GM21717 (cell line): ENCODE measurements around the gene PDE2A.

Experiments used
- ATAC-seq: cut with Tn5 transposase; IDR thresholded peaks from one replicate; pipeline ENCODE4 v1.9.1; 2021; ENCODE audit warnings: mild to moderate bottlenecking, moderate library complexity; ENCODE audit not compliant: unreplicated experiment

PDE2A gene

DNA sequence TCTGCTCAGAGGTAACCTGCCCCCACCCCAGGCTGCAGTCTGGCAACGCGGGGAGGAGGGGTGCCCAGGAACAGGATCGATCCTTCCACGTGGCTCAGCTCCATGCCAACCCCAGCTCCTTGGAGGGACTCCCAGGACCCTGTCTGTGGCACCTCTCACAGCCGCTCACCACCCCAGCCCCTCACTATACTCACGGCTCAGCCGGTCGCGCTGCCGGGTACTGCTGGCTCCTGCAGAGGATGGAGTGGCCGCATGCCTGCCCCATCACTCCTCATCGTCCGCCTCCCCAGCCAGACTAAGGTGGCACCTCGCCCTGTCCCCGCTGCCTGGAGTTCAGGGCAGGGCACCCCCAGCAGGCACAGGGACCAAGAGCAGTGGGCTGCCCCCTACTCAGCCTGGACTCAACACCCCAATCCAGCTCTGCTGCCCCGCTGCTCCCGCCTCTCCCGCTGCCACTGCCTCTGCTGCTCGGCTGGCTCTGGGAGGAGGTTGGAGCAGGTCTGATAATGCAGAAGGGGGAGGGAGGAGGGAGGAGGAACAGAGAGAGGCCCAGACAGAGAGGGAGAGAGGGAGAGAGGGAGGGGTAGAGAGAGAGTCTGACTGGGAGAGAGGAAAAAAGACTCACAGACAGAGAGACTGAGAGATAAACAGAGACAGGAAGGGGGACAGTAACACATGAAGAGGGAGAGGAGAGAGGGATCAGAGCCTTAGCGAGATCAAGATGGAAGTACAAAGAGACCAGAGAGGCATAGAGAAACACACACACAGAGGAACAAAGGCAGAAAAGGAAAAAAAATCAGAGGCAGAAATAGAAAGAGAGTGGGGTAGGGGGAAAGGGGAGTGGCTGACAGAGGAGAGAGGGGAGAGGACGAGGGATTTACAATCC lies at the start of gene PDE2A:
Gene PDE2A (minus strand): TSS at position 480 of the 886 bp plus-strand sequence. CDS start 215 bp downstream, at position 265.
- ATAC-seq = no peak

DNA sequence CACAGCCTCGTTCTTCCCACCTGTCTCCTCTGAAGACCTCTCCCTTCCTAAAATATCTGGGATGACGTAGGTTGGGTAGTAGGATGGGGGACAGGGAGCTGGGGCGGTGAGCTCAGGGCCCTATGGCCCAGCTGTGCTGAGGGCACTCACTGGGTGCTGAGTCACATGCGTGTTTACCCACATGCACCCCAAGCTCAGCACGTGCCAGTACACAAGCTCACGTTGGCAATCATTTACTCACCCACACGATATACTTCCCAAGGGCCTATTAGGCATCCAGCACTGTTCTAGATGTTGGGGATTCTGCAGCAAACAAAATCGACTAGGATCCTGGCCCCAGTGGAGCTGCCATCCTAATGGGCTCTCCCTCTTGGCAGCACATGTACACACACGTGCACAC lies 49.3 kb upstream of the PDE2A start:
- ATAC-seq = no peak

DNA sequence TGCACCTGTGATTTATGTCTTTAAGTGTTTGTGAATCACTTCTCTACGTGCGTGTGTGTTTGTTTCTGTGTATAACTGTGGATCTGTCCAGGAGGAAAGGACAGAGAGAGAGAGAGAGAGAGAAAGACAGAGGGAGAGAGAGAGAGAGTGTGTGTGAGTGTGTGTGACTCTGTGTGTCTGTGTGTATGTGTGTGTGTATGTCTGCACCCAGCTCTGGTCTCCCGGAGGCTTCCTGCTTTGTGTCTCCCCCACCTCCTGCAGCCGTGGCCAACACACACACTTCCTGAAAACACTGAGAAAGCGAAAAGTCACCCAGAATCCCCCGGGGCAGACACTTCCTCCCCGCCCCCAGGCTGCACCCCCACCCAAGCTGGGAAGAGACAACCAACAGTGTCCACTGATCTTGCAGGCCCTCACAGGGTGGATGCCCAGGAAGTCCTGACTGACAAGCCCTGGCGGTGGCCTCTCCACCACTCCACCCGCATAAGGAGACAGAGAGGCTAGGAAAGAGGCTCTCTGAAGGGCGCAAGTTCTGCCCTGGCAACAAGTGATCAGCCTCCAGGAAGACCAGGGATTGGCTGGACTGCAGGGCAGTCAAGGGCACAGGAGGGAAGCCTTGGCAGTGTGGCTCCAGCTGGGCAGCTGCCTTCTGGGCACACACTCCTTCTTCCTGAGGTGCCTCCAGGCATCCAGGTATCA lies 48.0 kb upstream of the PDE2A start:
- peak; percentile 71 for ATAC-seq

DNA sequence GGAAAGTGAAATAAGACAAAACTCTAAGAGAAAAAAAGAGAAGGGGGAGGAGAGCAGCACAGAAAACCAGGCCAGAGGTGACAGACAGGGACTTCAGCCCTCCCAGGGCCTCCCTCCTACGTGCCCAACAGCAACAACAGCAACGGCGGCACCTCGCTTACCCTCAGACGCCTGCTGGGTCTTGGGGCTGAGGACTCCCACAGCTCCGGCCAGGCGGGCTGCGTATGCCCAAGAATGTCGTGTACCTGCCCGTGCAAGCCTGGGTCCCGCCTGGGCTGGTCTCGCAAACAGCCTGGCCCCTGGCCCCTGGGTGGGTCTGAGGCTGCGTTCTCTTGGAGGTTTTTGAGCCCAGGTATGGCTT lies 47.4 kb upstream of the PDE2A start:
- no peak for ATAC-seq

DNA sequence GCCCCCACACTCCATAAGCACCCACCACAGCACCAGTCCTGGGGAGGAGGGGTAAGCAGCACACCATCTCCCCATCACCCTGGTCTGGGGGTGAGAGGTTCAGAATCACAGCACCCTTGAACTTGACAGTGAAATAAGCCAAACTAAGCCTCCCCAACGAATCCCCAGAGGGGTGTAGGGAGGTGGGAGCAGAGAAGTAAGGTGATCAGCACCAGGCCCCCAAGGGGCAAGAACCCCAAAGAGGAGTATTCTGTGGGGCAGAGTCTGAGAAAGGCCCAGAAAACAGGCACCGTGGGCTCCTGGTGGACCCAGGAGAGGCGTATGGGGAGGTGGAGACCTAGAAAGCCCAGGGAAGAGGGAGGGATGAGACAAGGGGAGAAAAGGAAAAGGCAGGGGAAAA lies 47.1 kb upstream of the PDE2A start:
- no peak for ATAC-seq

DNA sequence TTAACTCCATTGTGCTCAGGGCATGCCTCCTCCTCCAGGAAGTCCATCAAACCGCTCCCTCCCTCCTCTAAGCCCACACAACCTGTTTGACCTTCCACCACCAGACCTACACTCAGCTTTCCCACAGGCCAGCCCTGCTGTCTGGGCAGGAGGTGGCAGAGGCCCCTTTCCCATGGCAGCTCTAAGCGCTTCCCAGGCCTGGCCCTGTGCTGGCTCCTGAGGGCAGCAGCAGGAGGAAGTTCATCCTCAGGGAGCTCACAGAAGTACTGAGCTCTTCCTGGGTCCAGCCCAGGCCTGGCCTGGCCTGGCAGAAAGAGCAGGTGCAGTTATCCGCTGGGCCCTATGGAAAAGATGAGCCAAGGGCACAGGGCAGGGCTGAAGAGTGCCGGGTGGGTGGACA lies 46.6 kb upstream of the PDE2A start:
- no peak for ATAC-seq

DNA sequence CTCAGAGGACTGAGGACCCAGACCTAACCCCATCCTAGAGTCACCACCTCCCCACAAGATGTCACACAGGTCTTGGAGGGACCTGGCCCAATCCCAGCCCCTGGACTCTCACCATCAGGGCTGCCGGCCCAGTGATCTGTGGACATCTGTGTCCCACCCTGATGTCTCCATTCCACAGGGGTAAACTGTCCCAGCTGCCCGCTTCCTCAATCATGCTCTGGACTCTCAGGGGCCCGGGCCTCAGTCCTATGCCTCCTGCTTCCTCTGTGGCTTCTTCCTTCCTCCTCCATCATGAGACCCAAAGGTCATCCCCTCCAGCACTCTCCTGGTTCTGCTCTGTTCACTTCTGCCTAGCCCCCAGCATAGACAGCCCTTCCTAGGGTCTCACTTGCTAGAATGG lies 45.8 kb upstream of the PDE2A start:
- ATAC-seq = no peak

DNA sequence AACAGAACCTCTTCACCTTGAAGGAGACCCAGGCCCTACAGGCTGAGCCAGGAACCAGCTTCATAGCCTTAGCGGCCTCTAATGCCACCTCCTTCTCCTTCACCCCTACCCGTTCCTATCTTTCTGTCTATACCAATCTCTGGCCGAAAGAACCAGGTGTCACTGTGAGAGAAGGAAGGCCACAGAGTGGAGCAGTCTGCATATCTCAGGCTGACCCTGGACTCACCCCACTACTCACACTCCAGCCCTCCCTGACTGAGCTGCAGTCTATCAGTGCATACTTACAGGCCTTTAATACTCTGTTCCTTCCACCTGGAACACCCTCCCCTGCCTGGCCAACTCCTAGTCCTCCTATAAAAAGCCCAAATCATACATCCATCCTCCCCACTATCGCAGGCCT lies 45.3 kb upstream of the PDE2A start:
- ATAC-seq = no peak

DNA sequence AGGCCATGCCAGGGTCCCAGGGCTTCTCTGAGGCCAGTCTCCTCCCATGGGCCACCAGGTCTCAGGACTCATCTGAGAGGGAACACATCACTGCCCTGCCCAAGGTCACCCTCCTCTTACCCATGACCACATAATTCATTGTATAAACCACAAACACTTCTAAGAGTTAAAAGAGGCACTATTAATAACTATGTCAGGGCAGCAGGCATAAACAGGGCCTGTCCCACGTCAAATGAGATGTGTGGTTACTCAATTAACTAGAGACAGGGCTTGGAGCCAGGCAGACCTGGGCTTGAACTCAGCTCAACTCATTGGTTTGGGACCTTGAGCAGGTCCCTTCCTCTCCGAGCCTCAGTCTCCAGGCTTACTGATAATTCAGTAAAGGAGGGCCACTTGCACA lies 44.9 kb upstream of the PDE2A start:
- ATAC-seq = no peak

DNA sequence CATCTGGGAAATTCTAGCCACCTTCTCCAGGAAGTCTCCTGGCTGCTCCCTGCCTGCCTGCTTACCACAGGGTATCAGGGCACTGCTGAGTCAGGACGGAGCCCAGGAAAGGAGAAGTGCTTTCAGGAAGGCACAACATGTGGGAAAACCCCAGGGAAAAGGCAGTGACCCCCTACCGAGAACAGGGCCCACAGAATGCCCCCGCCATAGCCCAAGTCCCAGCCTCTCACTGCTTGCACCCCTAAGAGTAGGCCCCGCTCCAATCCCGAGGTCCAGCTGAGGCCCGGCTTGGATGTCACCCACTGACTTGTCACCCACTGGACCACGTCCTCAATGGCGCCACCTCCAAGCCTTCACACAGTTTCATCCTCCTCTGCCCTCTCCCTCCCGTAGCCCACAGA lies 43.9 kb upstream of the PDE2A start:
- ATAC-seq = no peak

DNA sequence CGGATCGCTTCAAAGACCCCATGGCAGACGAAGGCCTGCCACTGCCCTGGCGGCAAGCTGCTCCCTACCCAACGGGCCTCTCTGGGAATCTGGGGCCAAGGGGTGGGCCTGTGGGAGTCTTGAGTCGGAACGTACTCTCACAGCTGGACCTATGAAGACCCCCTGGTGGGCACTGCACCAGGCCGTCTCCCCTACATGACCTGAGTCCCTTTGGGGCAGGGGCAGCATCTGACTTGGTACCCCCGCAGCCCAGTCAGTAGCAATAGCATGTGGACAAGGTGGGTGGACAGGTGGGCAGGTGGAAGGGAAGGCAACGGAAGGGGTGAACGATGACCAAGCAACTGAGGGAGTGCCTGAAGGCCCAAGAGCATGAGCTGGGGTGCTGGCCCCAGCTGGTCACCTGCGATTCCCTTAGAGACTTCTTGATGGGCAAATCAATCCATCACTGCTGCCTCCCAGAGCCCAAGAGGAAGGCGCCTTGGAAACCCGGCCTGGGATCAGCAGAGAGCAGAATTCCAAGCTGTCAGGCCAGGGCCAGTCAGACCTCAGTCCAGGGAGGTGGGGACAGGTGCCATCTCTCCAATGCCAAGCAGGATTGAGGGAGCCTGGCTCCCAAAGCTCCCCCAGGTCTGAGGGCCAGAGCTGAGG lies 42.7 kb upstream of the PDE2A start:
- ATAC-seq = no peak

DNA sequence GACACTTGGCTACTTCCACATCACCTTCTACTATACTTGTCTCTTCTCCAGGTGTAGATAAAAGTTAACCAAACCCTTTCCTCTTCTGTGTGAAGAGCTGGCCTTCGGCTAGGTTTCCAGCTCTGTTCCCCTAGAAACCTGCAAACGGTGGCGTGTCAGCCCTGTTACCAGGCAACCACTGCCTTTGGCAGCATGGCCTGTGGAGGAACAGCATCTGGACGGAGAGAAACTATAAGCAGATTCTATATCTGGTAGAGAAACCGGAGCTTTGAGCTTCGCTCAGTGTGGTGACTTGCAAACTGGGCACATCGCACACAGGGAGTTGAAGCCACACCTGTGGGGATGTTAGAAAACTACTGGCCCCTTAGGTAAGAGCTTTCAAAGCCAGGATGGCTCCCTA lies 42.1 kb upstream of the PDE2A start:
- ATAC-seq = no peak

DNA sequence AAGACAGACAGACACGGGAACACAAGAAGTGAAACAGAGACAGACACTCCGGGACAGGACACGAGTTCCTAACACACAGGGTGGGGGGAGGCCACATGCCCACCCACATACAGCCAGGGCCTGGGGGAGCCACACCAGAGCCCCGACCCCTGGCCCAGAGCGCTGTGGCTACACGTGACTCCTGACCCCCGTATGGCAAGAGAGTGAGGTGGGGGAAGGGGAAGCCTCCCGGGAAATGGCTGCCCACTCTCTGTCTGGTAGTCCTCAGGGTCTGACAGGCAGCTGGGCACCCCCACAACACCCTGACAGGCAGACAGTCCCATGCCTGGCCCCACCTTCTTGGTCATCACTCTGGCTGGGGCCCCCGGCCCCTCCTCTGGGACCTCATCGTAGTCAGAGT lies 38.6 kb upstream of the PDE2A start:
- no peak for ATAC-seq

DNA sequence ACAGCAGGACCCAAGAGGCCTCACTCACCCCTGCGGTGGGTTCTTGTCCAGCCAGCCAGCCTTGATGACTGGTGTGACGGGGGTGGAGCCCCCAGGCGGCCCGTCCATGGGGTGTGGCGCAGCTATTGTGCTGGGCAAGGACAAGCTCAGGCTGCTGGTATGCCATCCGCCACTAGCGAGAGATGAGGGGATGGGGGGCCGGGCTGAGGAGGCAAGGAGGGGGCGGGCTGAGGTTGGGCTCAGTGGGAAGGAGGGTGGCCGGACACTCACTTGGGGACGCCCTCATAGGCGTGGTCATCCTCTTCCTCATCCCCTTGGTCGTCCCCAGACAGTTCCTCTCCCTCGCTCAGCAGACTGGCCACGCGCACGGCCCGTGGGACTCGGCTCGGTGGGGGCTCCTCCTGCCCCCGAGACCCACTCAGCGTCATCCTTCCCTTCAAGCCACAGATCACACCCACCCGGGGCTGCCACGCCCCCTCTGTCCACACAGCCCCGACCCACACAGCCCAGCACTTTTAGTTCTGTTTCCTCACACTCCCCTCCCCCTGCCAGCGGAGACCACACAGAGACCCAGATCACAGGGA lies 38.0 kb upstream of the PDE2A start:
- ATAC-seq = no peak

DNA sequence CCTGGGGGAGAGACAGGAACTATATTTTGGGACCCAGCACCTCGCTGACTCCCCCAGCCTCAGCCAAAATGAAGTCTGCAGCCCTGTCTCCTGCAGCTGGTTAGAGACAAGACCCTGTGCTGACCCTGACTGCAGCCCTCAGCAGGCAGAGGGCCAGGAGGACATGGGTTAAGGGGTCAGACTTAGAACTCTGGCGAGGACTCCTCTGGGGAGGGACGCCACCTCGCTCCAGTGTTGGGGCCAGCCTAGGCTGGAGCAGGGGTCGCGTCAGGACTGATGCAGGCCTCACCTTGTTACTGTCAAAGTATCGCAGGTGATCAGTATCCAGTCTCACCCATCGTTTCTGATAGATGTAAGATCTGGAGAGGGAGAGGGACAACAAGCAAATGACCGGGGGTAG lies 36.9 kb upstream of the PDE2A start:
- ATAC-seq = no peak

DNA sequence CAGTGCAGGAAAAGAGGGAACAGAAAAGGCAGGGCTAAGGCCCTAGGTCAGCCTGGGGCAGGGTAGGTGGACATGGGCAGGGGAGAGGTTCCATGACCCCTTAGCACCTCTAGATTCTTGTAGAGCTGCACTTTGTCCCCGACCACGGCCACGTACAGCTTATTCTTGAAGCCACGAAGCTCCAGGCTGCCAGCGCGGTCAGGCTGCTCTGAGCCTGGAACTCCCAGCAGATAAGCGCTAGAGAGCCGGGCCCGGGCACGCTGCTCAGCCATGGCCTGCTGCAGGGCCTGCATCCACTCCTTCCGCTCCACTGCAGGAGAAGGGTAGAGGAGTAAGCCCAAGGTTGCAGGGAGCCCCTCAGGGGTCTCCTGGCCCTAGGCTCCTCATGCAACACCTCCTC lies 36.1 kb upstream of the PDE2A start:
- no peak for ATAC-seq

DNA sequence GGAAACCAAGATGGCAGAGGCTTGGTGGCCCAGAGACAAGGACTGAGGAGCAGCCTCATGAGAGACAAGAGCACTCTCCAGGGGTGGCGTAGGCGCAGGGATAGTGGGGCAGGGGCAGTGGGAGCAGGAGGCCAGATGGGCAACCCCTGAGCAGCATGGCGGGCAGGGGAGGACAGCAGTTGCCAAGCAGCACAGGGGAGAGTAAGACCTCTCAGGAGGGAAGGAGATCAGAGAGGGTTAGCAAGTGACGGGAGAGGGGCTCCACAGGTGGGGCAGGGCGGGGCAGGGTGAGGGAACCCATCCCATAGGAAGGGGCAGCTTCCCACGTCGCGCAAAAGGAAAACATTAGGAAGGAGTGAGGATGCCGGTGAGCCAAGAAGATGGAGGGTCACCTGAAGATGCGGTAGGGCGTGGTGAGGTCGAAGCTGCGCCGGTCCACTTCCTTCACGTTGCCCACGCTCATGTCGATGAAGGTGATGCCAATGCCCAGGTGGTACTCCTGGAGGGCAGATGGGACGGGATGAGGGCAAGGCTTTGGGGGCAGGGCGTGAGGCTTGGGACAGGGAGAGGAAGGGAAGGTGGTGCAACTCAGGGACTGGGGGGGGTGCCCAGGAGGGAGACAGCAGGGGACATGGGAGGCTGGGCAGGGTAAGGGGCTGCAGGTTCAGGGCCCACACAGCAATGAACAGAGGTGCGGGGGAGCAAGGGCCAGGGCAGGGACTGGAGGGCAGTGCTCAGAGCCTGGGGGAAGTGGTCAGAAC lies 35.4 kb upstream of the PDE2A start:
- ATAC-seq = no peak

DNA sequence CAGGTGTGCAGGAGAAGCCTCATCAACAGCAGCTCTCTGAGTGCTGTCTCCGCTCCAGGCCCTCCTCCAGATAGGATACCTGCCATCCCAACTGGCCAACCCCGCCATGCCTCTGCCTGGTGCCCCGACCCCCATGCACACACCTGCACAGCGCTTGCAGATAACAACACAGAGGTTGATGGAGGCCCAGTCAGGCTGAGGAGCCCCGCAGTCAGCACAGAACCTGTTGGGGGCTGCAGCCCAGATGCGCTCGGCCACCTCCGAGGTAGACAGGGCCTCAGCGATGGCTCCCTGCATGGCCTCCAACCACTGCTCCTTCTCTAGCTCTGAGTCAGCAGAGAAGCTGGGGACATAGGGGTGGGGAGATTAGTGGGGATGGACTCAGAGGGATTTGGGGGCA lies 32.8 kb upstream of the PDE2A start:
- ATAC-seq = no peak

DNA sequence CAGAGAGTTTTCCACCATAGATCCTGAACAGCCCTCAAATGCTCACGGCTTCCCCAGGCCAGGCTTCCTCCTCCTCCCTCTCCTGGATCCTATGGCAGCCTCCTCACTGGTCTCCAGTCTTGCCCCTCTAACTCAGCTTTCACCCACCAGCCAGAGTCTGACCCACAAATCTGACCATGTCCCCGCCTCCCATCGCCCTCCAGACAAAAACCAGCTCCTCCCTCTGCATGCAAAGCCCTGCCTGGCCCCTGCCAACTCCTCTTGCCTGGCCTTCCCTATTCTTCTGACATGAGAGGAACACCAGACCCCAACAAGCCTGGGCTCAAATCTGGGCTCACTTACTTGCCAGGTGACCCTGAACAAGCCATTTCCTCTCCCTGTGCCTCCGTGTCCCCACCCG lies 32.4 kb upstream of the PDE2A start:
- no peak for ATAC-seq

DNA sequence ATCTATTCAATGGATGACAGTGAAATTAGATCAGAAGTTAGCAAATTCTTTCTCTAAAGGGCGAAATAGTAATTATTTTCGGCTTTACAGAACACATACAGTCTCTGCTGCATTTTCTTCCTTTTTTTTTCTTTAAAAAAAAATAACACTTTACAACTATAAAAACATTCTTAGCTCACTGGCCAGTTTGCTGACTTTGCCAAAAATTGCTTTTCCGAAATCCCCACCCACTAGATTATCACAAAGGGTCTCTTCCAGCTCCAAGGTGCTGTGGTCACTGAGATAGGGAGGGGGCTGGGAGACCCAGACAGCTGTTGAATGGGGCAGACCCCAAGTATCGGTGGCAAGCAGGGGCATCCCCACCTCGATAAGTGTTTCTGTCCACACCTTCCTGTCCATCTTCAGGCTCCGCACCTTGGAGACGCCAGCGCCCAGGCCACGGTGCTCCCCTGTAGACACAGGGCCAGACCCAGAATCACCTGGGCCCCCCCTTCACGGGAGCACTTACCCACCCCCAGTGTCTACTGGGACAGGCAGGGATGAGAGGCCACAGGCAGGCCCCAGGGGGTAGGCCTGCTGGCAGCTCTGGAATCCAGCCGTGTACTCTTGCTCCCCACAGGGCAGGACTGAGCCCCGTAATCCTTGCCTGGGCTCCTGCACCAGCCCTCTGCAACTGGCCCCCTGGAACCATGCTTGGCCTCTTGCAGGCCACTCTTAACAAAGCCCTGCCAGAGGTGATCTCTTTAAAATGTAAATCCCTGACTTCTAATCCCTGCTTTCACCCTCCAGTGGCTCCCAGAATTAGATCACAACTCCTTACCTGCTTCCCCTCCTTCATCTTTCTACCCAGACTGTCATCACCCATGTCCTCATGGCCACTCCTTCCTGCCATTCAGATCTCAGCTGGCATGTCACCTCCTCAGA lies 31.5 kb upstream of the PDE2A start:
- ATAC-seq = no peak
